Thyroid gland (tissue), 4 donors: ENCODE measurements around the gene SCD5. TPM values are rescaled to one million over a fixed set of nuclear protein-coding genes. Genes with fewer than 3 reads are reported as not detected.
A peak's percentile ranks its signal among the peaks of the same experiment; 100 is the strongest.

Experiments used
- DNase-seq, 2 donors: peaks; one replicate each; pipeline ENCODE4 v3.0.0-alpha.2; 2019
- H3K27ac ChIP-seq, 3 donors: fragments of 200-600 bp; sonication (generic); 1 replicate in 2 of 3; 2 replicates in 1 of 3; pipeline ENCODE4 v1.5.1; 2016 to 2019; ENCODE audit warnings: mild to moderate bottlenecking in 1 of 3, moderate library complexity in 1 of 3
- H3K27me3 ChIP-seq: fragments of 200-600 bp; sonication (generic); one replicate; pipeline ENCODE4 v1.5.1; 2019
- H3K36me3 ChIP-seq, 2 donors: fragments of 200-600 bp; sonication (generic); one replicate each; pipeline ENCODE4 v1.5.1; 2016 to 2019
- H3K4me1 ChIP-seq, 2 donors: fragments of 200-600 bp; sonication (generic); one replicate each; pipeline ENCODE4 v1.5.1; 2017 to 2019
- H3K4me3 ChIP-seq, 3 donors: fragments of 200-600 bp; sonication (generic); replicated peaks in 1 of 3; 1 replicate in 2 of 3; 2 replicates in 1 of 3; pipeline ENCODE4 v1.5.1; 2016; ENCODE audit warnings: mild to moderate bottlenecking in 1 of 3
- H3K9me3 ChIP-seq: fragments of 200-600 bp; sonication (generic); one replicate; pipeline ENCODE4 v1.5.1; 2017
- POLR2A ChIP-seq, 2 donors: fragments of 450-650 bp; IDR thresholded peaks; one replicate each; pipeline ENCODE4 v1.6.1; 2017; ENCODE audit warnings: antibody characterized with exemption in 2 of 2, mild to moderate bottlenecking in 2 of 2, moderate library complexity in 1 of 2
- WGBS, 2 donors: methylation state at CpG; one replicate each; pipeline ENCODE4 v1.1.5; 2017; 5-methylcytosine and 5-hydroxymethylcytosine counted together
- intact Hi-C: fragments of 100-400 bp; cut with DNase I; formaldehyde crosslinking; loops from one replicate; pipeline ENCODE4 v1.15.1; 2023
- total RNA-seq, 4 donors: library from RNA; depleted of rRNA; stranded (reverse); fragments of >200 nt; gene quantifications; one replicate each; pipeline ENCODE4 v1.2.3, GENCODE V29; 2016
- TF ChIP-seq, protein P1 (sequence below), 6 experiments: fragments of 200-600 bp in 3 of 6; fragments of 450-650 bp in 3 of 6; sonication (generic) in 3 of 6; IDR thresholded peaks; one replicate each; pipeline ENCODE4 v1.5.1; 2016 to 2019; ENCODE audit warnings: antibody characterized with exemption in 6 of 6, mild to moderate bottlenecking in 2 of 6, inconsistent platforms in 1 of 6, moderate library complexity in 1 of 6

Gene SCD5
- total RNA-seq, 4 donors from 2014 or later = 47.0 to 96.4 (median 54.8) TPM

GRCh38 chr4:82784681-82785610 lies 13.7 kb downstream of the SCD5 start:
- Histone ChIP-seq H3K27ac (peak overlapping the region in 2 of 3 donors; percentile 7 to 18), H3K4me1 (peaks cover 23 to 62% of the 10 kb centered on the region in 2 donors), H3K9me3 (no peaks in the 10 kb centered on the region), H3K27me3 (no peaks in the 10 kb centered on the region), H3K36me3 (no peaks in the 10 kb centered on the region), H3K4me3 (no peak overlapping the region)
- no peak for TF ChIP-seq POLR2A (IDR thresholded peaks at IDR 0.05)
- TF ChIP-seq, protein P1, sequence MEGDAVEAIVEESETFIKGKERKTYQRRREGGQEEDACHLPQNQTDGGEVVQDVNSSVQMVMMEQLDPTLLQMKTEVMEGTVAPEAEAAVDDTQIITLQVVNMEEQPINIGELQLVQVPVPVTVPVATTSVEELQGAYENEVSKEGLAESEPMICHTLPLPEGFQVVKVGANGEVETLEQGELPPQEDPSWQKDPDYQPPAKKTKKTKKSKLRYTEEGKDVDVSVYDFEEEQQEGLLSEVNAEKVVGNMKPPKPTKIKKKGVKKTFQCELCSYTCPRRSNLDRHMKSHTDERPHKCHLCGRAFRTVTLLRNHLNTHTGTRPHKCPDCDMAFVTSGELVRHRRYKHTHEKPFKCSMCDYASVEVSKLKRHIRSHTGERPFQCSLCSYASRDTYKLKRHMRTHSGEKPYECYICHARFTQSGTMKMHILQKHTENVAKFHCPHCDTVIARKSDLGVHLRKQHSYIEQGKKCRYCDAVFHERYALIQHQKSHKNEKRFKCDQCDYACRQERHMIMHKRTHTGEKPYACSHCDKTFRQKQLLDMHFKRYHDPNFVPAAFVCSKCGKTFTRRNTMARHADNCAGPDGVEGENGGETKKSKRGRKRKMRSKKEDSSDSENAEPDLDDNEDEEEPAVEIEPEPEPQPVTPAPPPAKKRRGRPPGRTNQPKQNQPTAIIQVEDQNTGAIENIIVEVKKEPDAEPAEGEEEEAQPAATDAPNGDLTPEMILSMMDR (IDR thresholded peaks at IDR 0.05) = no peak
- WGBS, 2 donors = 53 to 62% methylated on average over 9 of the region's 9 CpGs
- no peak for DNase-seq
- intact Hi-C loops = no loop called here

- Histone ChIP-seq H3K36me3 (no peaks in the 10 kb centered on the region), H3K9me3 (no peaks in the 10 kb centered on the region), H3K4me1 (peaks cover 18 to 56% of the 10 kb centered on the region in 2 donors), H3K27ac (peak overlapping the region in 2 of 3 donors; percentile 7 to 48), H3K4me3 (no peak overlapping the region), H3K27me3 (no peaks in the 10 kb centered on the region)
- TF ChIP-seq, protein P1 (IDR thresholded peaks at IDR 0.05) = no peak
- TF ChIP-seq POLR2A (IDR thresholded peaks at IDR 0.05) = no peak
- intact Hi-C loops = no loop called here
- WGBS, 2 donors = 54 to 77% methylated on average over 5 of the region's 5 CpGs
- DNase-seq = peak in 1 of 2 donors; percentile 19
Observed at GRCh38 chr4:82782626-82783345, 15.8 kb downstream of the SCD5 start.

DNA sequence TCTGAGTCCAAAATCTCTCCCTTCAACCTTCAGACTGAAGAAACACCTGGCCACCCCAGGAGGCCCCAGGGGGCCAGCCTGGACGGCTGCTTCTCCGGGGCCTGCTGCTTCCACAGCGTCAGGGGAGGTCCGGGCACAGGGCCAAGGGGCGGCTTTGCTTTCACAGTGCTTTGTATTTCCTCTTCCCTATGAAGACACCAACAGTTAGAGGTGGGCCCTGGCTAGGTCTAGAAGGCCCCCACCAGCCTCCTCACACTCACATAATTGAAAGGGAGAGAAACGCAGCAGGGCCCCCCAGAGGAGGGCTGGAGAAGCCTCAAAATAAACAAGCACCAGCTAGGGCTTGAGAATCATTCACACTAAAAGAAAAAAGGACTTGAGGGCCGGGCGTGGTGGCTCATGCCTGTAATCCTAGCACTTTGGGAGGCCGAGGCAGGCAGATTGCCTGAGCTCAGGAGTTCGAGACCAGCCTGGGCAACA lies 17.8 kb downstream of the SCD5 start:
- Histone ChIP-seq H3K36me3 (no peaks in the 10 kb centered on the region), H3K9me3 (no peaks in the 10 kb centered on the region), H3K27ac (peak overlapping the region; percentile 84 to 88 (median 85)), H3K27me3 (no peaks in the 10 kb centered on the region), H3K4me1 (peaks cover 24 to 61% of the 10 kb centered on the region in 2 donors), H3K4me3 (no peak overlapping the region)
- intact Hi-C loops = no loop called here
- peak; percentile 98 for DNase-seq
- WGBS, 2 donors = 19 to 30% methylated on average over 8 to 10 of the region's 10 CpGs
- TF ChIP-seq POLR2A (IDR thresholded peaks at IDR 0.05) = no peak
- TF ChIP-seq, protein P1 (IDR thresholded peaks at IDR 0.05) = no peak

GRCh38 chr4:82780170-82780751 lies 18.3 kb downstream of the SCD5 start:
- peak overlapping the region; percentile 84 to 88 (median 85) for H3K27ac ChIP-seq
- 53 to 55% methylated on average over 1 of the region's 1 CpG for WGBS, 2 donors
- TF ChIP-seq, protein P1 (IDR thresholded peaks at IDR 0.05) = no peak
- no peak for TF ChIP-seq POLR2A (IDR thresholded peaks at IDR 0.05)

More at GRCh38 chr4:82780170-82780751, 18.3 kb downstream of the SCD5 start:
- H3K4me3 ChIP-seq = no peak overlapping the region
- intact Hi-C loops = no loop called here
- H3K36me3 ChIP-seq = no peaks in the 10 kb centered on the region
- peaks cover 24 to 55% of the 10 kb centered on the region in 2 donors for H3K4me1 ChIP-seq
- H3K27me3 ChIP-seq = no peaks in the 10 kb centered on the region
- no peak for DNase-seq
- H3K9me3 ChIP-seq = no peaks in the 10 kb centered on the region
